GM13977 (cell line): ENCODE data around the gene PKN1.
"Not testable (repeated sequence)": the region's sequence is repeated elsewhere in the genome, so short reads cannot be mapped to it uniquely, and the experiment has no call there.

ENCODE experiments used
- DNase-seq: peaks from one replicate; pipeline ENCODE4 v3.0.0; 2012; ENCODE audit warnings: low spot score
- CTCF ChIP-seq: IDR thresholded peaks from 2 replicates; pipeline ENCODE4 v1.5.1; 2012; ENCODE audit warnings: mild to moderate bottlenecking, control low read depth; ENCODE audit not compliant: insufficient read depth; ENCODE audit errors: extremely low read depth, missing control alignments
- in situ Hi-C: fragments of 300-500 bp; cut with MboI; formaldehyde crosslinking; loops from one replicate; pipeline ENCODE4 v1.12.0; 2022; ENCODE audit warnings: low sequenced_read_pairs, low pct_unique_long_range_greater_than_20kb, mixed read lengths, inconsistent platforms; ENCODE audit not compliant: unreplicated experiment

Gene PKN1

GRCh38 chr19:14402332-14403144 lies 30.6 kb upstream of the PKN1 start:
- in situ Hi-C loops: no loop called here
- no peak for TF ChIP-seq CTCF
- DNase-seq: no peak

- in situ Hi-C loops, DNase-seq: not testable (repeated sequence)
These were observed 29.8 kb upstream of the PKN1 start for GRCh38 chr19:14403145-14403930.

- no peak for TF ChIP-seq CTCF
- in situ Hi-C loops: no loop called here
- peak; percentile 23 for DNase-seq
These were observed 28.8 kb upstream of the PKN1 start for GRCh38 chr19:14404312-14404711.

- DNase-seq: no peak
- no peak for TF ChIP-seq CTCF
- in situ Hi-C loops: no loop called here
These were observed 27.7 kb upstream of the PKN1 start for GRCh38 chr19:14405380-14405757.

GRCh38 chr19:14405758-14406644 lies 27.1 kb upstream of the PKN1 start:
- DNase-seq: peak; percentile 99
- in situ Hi-C loops: no loop called here
- TF ChIP-seq CTCF: peak; percentile 98

- DNase-seq: peak; percentile 24
- TF ChIP-seq CTCF: no peak
- in situ Hi-C loops: no loop called here
These were observed 26.3 kb upstream of the PKN1 start for GRCh38 chr19:14406645-14407401.
